Measurements from ENCODE around the gene FBRSL1. TPM values are rescaled to one million over a fixed set of nuclear protein-coding genes. Genes with fewer than 3 reads are reported as not detected.

FBRSL1 gene
- polyA plus RNA-seq, 1 of the 3 experiments (the other 2 are of a cell fraction) = 5.5 TPM

DNA sequence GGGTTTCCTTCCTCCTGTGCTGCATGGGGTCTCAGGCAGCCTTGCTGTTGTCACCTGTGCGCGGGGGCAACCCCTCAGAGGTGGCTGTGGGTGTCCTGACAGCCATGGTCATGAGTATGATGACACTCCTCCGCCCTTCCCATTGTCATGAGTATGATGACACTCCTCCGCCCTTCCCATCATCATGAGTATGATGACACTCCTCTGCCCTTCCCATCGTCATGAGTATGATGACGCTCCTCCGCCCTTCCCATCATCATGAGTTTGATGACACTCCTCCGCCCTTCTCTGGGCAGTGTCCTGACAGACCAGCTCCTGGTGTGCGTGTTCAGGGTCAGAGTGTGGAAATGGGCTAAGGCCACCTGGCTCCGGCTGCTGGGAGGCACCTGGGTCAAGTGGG, 40.0 kb downstream of the FBRSL1 start:
- Histone ChIP-seq H3K9me2 (no peaks in the 10 kb centered on the region), H3K4me3 (ENCODE audit: low read depth in 2 of 2, low read length in 1 of 2) (no peak overlapping the region), H3F3A (replicated peaks; ENCODE audit: insufficient read depth) (no peaks in the 10 kb centered on the region), H3K27ac (ENCODE audit: low read depth in 2 of 2, low read length in 1 of 2) (no peak overlapping the region), H3K79me2 (ENCODE audit: insufficient read depth) (no peaks in the 10 kb centered on the region), H3K4me2 (no peak overlapping the region), H3K4me1 (ENCODE audit: control insufficient read depth in 1 of 2, insufficient read depth in 2 of 2, low read depth in 1 of 2, low read length in 1 of 2) (no peaks in the 10 kb centered on the region), H3K36me3 (replicated peaks in 1 of 2; ENCODE audit: control insufficient read depth in 1 of 2, insufficient read depth in 2 of 2, low read length in 1 of 2) (no peaks in the 10 kb centered on the region), H3K9ac (no peak overlapping the region), H4K20me1 (ENCODE audit: insufficient read depth) (no peaks in the 10 kb centered on the region), H2AFZ (ENCODE audit: low read depth) (no peak overlapping the region), H3K9me3 (no peaks in the 10 kb centered on the region), H3K27me3 (ENCODE audit: insufficient read depth) (no peaks in the 10 kb centered on the region)
- POLR2A ChIA-PET = interaction anchor here (0.6 kb wide), 1 partner anchor 133 kb away, joined by 3 read pairs; no protein-coding TSS in a partner anchor
- CTCF ChIA-PET = interaction anchor here (1.3 to 12.4 kb wide), 3 partner anchors 10 to 113 kb away, joined by 3 to 149 read pairs (median 5); no protein-coding TSS in a partner anchor
- TF ChIP-seq NFIC (IDR thresholded peaks at IDR 0.05; ENCODE audit: borderline replicate concordance) (no peak), SIN3A (IDR thresholded peaks at IDR 0.05; ENCODE audit: borderline replicate concordance, low read depth, low read length) (no peak), TCF12 (IDR thresholded peaks at IDR 0.05) (no peak), RAD21 (IDR thresholded peaks at IDR 0.05; ENCODE audit: low read length) (no peak), SMC3 (IDR thresholded peaks at IDR 0.05; ENCODE audit: low read depth, low read length) (no peak), RXRA (IDR thresholded peaks at IDR 0.05; ENCODE audit: borderline replicate concordance, low read depth) (no peak)
- TF ChIP-seq, protein P1, sequence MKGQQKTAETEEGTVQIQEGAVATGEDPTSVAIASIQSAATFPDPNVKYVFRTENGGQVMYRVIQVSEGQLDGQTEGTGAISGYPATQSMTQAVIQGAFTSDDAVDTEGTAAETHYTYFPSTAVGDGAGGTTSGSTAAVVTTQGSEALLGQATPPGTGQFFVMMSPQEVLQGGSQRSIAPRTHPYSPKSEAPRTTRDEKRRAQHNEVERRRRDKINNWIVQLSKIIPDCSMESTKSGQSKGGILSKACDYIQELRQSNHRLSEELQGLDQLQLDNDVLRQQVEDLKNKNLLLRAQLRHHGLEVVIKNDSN (IDR thresholded peaks at IDR 0.05; ENCODE audit: borderline replicate concordance, low read depth) = no peak
- DNase-seq = no peak
- 95% methylated on average over 7 of the region's 10 CpGs for WGBS (ENCODE audit: low lambda C conversion rate)

DNA sequence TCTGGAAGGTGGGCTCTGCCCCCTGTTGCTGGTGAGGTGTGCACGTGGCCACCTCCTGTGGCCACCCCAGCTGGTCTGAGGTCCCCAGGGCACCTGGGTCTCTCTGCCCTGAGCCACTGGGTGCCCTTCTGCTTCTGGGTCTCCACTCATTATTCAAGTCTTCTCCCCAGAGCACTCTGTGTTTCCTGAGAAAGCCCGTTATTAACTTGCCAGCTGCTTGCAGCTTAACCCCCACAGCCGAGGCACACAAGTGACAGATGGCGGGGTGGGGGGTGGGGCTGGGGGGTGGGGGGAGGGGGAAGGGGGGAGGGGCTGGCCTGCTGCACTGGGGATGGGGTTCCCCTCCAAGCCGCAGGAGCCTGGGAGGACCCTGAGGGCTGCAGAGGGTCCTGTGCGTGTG, 40.5 kb downstream of the FBRSL1 start:
- CTCF ChIA-PET = interaction anchor here (12.4 kb wide), 1 partner anchor 113 kb away, joined by 149 read pairs; no protein-coding TSS in a partner anchor

More for the DNA sequence above, 40.5 kb downstream of the FBRSL1 start:
- Histone ChIP-seq H2AFZ (ENCODE audit: low read depth) (no peak overlapping the region), H3K9ac (no peak overlapping the region), H3K79me2 (ENCODE audit: insufficient read depth) (no peaks in the 10 kb centered on the region), H3K9me2 (no peaks in the 10 kb centered on the region), H3K9me3 (no peaks in the 10 kb centered on the region), H3K36me3 (replicated peaks in 1 of 2; ENCODE audit: control insufficient read depth in 1 of 2, insufficient read depth in 2 of 2, low read length in 1 of 2) (no peaks in the 10 kb centered on the region), H3K4me1 (ENCODE audit: control insufficient read depth in 1 of 2, insufficient read depth in 2 of 2, low read depth in 1 of 2, low read length in 1 of 2) (no peaks in the 10 kb centered on the region), H3K27ac (ENCODE audit: low read depth in 2 of 2, low read length in 1 of 2) (no peak overlapping the region), H3K4me3 (ENCODE audit: low read depth in 2 of 2, low read length in 1 of 2) (no peak overlapping the region), H4K20me1 (ENCODE audit: insufficient read depth) (no peaks in the 10 kb centered on the region), H3K27me3 (ENCODE audit: insufficient read depth) (no peaks in the 10 kb centered on the region), H3F3A (replicated peaks; ENCODE audit: insufficient read depth) (no peaks in the 10 kb centered on the region), H3K4me2 (no peak overlapping the region)
- no peak for TF ChIP-seq FOSL2 (IDR thresholded peaks at IDR 0.05; ENCODE audit: borderline replicate concordance, low read depth)
- no peak for TF ChIP-seq TCF12 (IDR thresholded peaks at IDR 0.05)
- no peak for TF ChIP-seq YY1 (IDR thresholded peaks at IDR 0.05; ENCODE audit: low read depth)
- TF ChIP-seq FOXJ3 (CRISPR knock-in tag; IDR thresholded peaks at IDR 0.05) = no peak
- TF ChIP-seq GABPA (IDR thresholded peaks at IDR 0.05; ENCODE audit: low read depth) = no peak
- no peak for TF ChIP-seq RFX5 (IDR thresholded peaks at IDR 0.05; ENCODE audit: low read length)
- TF ChIP-seq, protein P1 (IDR thresholded peaks at IDR 0.05; ENCODE audit: borderline replicate concordance, low read depth) = no peak
- TF ChIP-seq POLR2AphosphoS5 (IDR thresholded peaks at IDR 0.05; ENCODE audit: low read depth, low read length) = no peak
- no peak for TF ChIP-seq FOXM1 (IDR thresholded peaks at IDR 0.05; ENCODE audit: low read depth)
- no peak for TF ChIP-seq JUND (IDR thresholded peaks at IDR 0.05)
- TF ChIP-seq, protein P2, sequence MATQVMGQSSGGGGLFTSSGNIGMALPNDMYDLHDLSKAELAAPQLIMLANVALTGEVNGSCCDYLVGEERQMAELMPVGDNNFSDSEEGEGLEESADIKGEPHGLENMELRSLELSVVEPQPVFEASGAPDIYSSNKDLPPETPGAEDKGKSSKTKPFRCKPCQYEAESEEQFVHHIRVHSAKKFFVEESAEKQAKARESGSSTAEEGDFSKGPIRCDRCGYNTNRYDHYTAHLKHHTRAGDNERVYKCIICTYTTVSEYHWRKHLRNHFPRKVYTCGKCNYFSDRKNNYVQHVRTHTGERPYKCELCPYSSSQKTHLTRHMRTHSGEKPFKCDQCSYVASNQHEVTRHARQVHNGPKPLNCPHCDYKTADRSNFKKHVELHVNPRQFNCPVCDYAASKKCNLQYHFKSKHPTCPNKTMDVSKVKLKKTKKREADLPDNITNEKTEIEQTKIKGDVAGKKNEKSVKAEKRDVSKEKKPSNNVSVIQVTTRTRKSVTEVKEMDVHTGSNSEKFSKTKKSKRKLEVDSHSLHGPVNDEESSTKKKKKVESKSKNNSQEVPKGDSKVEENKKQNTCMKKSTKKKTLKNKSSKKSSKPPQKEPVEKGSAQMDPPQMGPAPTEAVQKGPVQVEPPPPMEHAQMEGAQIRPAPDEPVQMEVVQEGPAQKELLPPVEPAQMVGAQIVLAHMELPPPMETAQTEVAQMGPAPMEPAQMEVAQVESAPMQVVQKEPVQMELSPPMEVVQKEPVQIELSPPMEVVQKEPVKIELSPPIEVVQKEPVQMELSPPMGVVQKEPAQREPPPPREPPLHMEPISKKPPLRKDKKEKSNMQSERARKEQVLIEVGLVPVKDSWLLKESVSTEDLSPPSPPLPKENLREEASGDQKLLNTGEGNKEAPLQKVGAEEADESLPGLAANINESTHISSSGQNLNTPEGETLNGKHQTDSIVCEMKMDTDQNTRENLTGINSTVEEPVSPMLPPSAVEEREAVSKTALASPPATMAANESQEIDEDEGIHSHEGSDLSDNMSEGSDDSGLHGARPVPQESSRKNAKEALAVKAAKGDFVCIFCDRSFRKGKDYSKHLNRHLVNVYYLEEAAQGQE (IDR thresholded peaks at IDR 0.05; ENCODE audit: low read depth, low read length) = no peak
- TF ChIP-seq NRF1 (IDR thresholded peaks at IDR 0.05; ENCODE audit: low read depth, low read length) = no peak
- TF ChIP-seq, protein P3, sequence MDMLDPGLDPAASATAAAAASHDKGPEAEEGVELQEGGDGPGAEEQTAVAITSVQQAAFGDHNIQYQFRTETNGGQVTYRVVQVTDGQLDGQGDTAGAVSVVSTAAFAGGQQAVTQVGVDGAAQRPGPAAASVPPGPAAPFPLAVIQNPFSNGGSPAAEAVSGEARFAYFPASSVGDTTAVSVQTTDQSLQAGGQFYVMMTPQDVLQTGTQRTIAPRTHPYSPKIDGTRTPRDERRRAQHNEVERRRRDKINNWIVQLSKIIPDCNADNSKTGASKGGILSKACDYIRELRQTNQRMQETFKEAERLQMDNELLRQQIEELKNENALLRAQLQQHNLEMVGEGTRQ (IDR thresholded peaks at IDR 0.05; ENCODE audit: borderline replicate concordance, low read depth, low read length) = no peak
- TF ChIP-seq RAD21 (IDR thresholded peaks at IDR 0.05; ENCODE audit: low read length) = no peak
- 72% methylated on average over 3 of the region's 6 CpGs for WGBS (ENCODE audit: low lambda C conversion rate)
- POLR2A ChIA-PET = no interaction called here
- no peak for DNase-seq

Data from SK-N-SH (cell line).